ENCODE data around the gene NBEAL2. TPM values are rescaled to one million over a fixed set of nuclear protein-coding genes. Genes with fewer than 3 reads are reported as not detected.

Gene NBEAL2
- polyA plus RNA-seq, 3 donors = 10.4 to 622 (median 17.3) TPM

DNA sequence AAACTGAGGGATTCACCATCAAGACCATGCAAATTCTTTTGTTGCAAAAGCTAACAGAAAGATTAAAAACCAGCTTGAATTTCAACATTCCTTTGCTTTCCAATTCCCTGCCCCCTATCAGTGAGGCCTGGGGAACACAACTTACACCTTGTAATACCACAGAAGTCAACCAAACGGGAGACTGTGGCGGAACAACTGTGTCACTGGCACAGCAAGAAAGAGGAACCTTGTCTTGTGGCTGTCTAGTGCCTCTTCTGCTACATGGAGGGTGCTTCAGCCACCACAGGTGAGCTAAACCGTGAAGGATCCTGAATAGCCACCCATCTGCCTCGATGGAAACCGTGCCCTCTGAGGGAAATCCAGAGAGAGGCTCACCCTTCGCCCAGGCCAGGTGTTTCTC, 14.3 kb upstream of the NBEAL2 start:
- Histone ChIP-seq H4K20me1 (ENCODE audit: insufficient read depth, low read length) (peaks cover 78% of the 10 kb centered on the region), H3K27ac (ENCODE audit: low read depth in 1 of 2, low read length in 2 of 2) (peak overlapping the region; percentile 50 to 52), H3K9ac (ENCODE audit: insufficient read depth, low read length, poor library complexity, severe bottlenecking) (no peak overlapping the region), H3K79me2 (ENCODE audit: insufficient read depth, low read length) (peaks cover 90% of the 10 kb centered on the region), H3K36me3 (replicated peaks in 1 of 2; ENCODE audit: control insufficient read depth in 1 of 2, insufficient read depth in 2 of 2, low read length in 2 of 2) (peaks cover 12 to 23% of the 10 kb centered on the region in 2 donors), H3K4me2 (replicated peaks; ENCODE audit: extremely low read depth, low read length, poor library complexity, severe bottlenecking) (peak overlapping the region; percentile 66), H3K9me3 (replicated peaks in 1 of 2; ENCODE audit: control insufficient read depth in 1 of 2, insufficient read depth in 1 of 2, low read length in 2 of 2) (no peaks in the 10 kb centered on the region), H3K4me3 (replicated peaks in 1 of 3; ENCODE audit: low read depth in 2 of 3, low read length in 3 of 3) (peak overlapping the region in 1 of 3 experiments; percentile 46), H2AFZ (ENCODE audit: insufficient read depth, low read depth, low read length, poor library complexity, severe bottlenecking) (no peak overlapping the region), H3K27me3 (ENCODE audit: control insufficient read depth in 2 of 2, insufficient read depth in 2 of 2, low read length in 2 of 2) (no peaks in the 10 kb centered on the region), H3K4me1 (ENCODE audit: control insufficient read depth in 1 of 2, insufficient read depth in 2 of 2, low read length in 2 of 2) (peaks cover 41 to 72% of the 10 kb centered on the region in 2 donors)
- peaks cover 43 to 53% of the 10 kb centered on the region in 2 donors for H3K36me3 Mint-ChIP-seq
- intact Hi-C loops (cut with micrococcal nuclease) = loop anchor here in 1 of 2 donors (5.0 kb wide), 1 partner anchor 38 kb away; no protein-coding TSS in a partner anchor
- peak; percentile 63 to 82 (median 79) for DNase-seq
- H3K9me3 Mint-ChIP-seq = peaks cover 0 to 3% (median 0%) of the 10 kb centered on the region in 7 donors
- WGBS (ENCODE audit: insufficient coverage) = 10% methylated on average over 4 of the region's 6 CpGs
- peak overlapping the region; percentile 37 to 90 (median 75) for H3K27ac Mint-ChIP-seq
- H3K27me3 Mint-ChIP-seq (ENCODE audit: low read depth in 3 of 3) = peaks cover 0 to 3% (median 0%) of the 10 kb centered on the region in 3 donors
- TF ChIP-seq, protein P1, sequence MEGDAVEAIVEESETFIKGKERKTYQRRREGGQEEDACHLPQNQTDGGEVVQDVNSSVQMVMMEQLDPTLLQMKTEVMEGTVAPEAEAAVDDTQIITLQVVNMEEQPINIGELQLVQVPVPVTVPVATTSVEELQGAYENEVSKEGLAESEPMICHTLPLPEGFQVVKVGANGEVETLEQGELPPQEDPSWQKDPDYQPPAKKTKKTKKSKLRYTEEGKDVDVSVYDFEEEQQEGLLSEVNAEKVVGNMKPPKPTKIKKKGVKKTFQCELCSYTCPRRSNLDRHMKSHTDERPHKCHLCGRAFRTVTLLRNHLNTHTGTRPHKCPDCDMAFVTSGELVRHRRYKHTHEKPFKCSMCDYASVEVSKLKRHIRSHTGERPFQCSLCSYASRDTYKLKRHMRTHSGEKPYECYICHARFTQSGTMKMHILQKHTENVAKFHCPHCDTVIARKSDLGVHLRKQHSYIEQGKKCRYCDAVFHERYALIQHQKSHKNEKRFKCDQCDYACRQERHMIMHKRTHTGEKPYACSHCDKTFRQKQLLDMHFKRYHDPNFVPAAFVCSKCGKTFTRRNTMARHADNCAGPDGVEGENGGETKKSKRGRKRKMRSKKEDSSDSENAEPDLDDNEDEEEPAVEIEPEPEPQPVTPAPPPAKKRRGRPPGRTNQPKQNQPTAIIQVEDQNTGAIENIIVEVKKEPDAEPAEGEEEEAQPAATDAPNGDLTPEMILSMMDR (IDR thresholded peaks at IDR 0.05) = no peak
- H3K4me3 Mint-ChIP-seq = peak overlapping the region in 1 of 2 donors; percentile 56
- peaks cover 85% of the 10 kb centered on the region for H3K4me1 Mint-ChIP-seq

DNA sequence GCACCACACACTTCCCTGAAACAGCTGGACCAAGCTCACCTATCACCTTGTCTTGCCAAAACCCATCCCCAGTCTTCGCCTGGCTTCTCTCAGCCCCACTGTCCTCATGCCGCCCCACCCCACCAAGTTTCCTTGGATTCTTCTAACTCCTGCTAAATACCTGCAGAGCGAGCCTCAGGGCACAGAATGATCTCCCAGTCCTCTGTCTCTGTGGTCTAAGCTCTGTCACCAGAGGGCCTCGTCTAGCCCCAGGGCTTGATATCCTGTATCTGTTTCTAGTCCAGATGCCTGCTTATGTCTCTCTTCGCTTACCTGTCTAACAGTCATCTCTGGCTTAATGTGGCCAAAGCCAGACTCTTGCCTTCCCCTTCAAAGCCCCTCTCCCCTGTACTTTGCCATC, 12.7 kb upstream of the NBEAL2 start:
- H3K9me3 ChIP-seq (replicated peaks in 1 of 2; ENCODE audit: control insufficient read depth in 1 of 2, insufficient read depth in 1 of 2, low read length in 2 of 2) = no peaks in the 10 kb centered on the region
- Mint-ChIP-seq H3K27me3 (ENCODE audit: low read depth in 3 of 3) (peaks cover 0 to 2% (median 0%) of the 10 kb centered on the region in 3 donors), H3K9me3 (peaks cover 0 to 3% (median 0%) of the 10 kb centered on the region in 7 donors), H3K27ac (peak overlapping the region in 5 of 7 donors; percentile 30 to 90 (median 67)), H3K4me3 (no peak overlapping the region), H3K36me3 (peaks cover 54 to 61% of the 10 kb centered on the region in 2 donors), H3K4me1 (peaks cover 84% of the 10 kb centered on the region)
- no peak overlapping the region for H3K4me3 ChIP-seq (replicated peaks in 1 of 3; ENCODE audit: low read depth in 2 of 3, low read length in 3 of 3)
- intact Hi-C loops (cut with micrococcal nuclease) = loop anchor here in 1 of 2 donors (5.0 kb wide), 1 partner anchor 40 kb away; no protein-coding TSS in a partner anchor
- H3K79me2 ChIP-seq (ENCODE audit: insufficient read depth, low read length) = peaks cover 90% of the 10 kb centered on the region
- no peaks in the 10 kb centered on the region for H3K27me3 ChIP-seq (ENCODE audit: control insufficient read depth in 2 of 2, insufficient read depth in 2 of 2, low read length in 2 of 2)
- H3K4me2 ChIP-seq (replicated peaks; ENCODE audit: extremely low read depth, low read length, poor library complexity, severe bottlenecking) = no peak overlapping the region
- peaks cover 45 to 75% of the 10 kb centered on the region in 2 donors for H3K4me1 ChIP-seq (ENCODE audit: control insufficient read depth in 1 of 2, insufficient read depth in 2 of 2, low read length in 2 of 2)
- WGBS (ENCODE audit: insufficient coverage) = 77% methylated on average over 5 of the region's 5 CpGs
- DNase-seq = no peak
- no peak overlapping the region for H3K9ac ChIP-seq (ENCODE audit: insufficient read depth, low read length, poor library complexity, severe bottlenecking)
- H3K36me3 ChIP-seq (replicated peaks in 1 of 2; ENCODE audit: control insufficient read depth in 1 of 2, insufficient read depth in 2 of 2, low read length in 2 of 2) = peaks cover 12 to 36% of the 10 kb centered on the region in 2 donors
- peaks cover 78% of the 10 kb centered on the region for H4K20me1 ChIP-seq (ENCODE audit: insufficient read depth, low read length)
- peak overlapping the region in 1 of 2 donors; percentile 63 for H3K27ac ChIP-seq (ENCODE audit: low read depth in 1 of 2, low read length in 2 of 2)
- TF ChIP-seq, protein P1 (IDR thresholded peaks at IDR 0.05) = no peak
- no peak overlapping the region for H2AFZ ChIP-seq (ENCODE audit: insufficient read depth, low read depth, low read length, poor library complexity, severe bottlenecking)

All from CD14-positive monocyte (primary cell).